ENCODE results near the gene HCAR3.

GRCh38 chr12:122669397-122670070 lies 47.1 kb downstream of the HCAR3 start:
- TF ChIP-seq CTCF (IDR thresholded peaks at IDR 0.05) (no peak), EP300 (IDR thresholded peaks at IDR 0.05) (no peak), POLR2AphosphoS5 (IDR thresholded peaks at IDR 0.05) (no peak), POLR2A (IDR thresholded peaks at IDR 0.05) (no peak)
